Measurements from ENCODE around the gene CC2D2A. TPM values are rescaled to one million over a fixed set of nuclear protein-coding genes. Genes with fewer than 3 reads are reported as not detected.
"Not testable (repeated sequence)": the region's sequence is repeated elsewhere in the genome, so short reads cannot be mapped to it uniquely, and the experiment has no call there.

Gene CC2D2A
- total and polyA plus RNA-seq, 2 donors = 25.6 to 40.5 TPM

GRCh38 chr4:15614891-15615290 is 145.2 kb downstream of the CC2D2A start:
- WGBS = 94% methylated on average over 24 of the region's 24 CpGs
- not testable (repeated sequence) for H3K27ac ChIP-seq (ENCODE audit: low read depth); H3K4me1 ChIP-seq (ENCODE audit: insufficient read depth); H3K36me3 ChIP-seq (ENCODE audit: insufficient read depth); DNase-seq (ENCODE audit: extremely low spot score); H3K4me3 ChIP-seq (ENCODE audit: low read depth, low read length)

- not testable (repeated sequence) for H3K4me3 ChIP-seq (ENCODE audit: low read depth, low read length); H3K27ac ChIP-seq (ENCODE audit: low read depth); H3K4me1 ChIP-seq (ENCODE audit: insufficient read depth); DNase-seq (ENCODE audit: extremely low spot score); H3K36me3 ChIP-seq (ENCODE audit: insufficient read depth)
- WGBS = over 99% methylated on average over 5 of the region's 5 CpGs
Observed at GRCh38 chr4:15617407-15617806, 147.7 kb downstream of the CC2D2A start.

- H3K36me3 ChIP-seq (ENCODE audit: insufficient read depth) = peaks cover 4% of the 10 kb centered on the region
- 88% methylated on average over 1 of the region's 1 CpG for WGBS
- DNase-seq (ENCODE audit: extremely low spot score) = no peak
Observed at GRCh38 chr4:15636818-15637217, 167.1 kb downstream of the CC2D2A start.

GRCh38 chr4:15638418-15638817 is 168.7 kb downstream of the CC2D2A start:
- Histone ChIP-seq H3K36me3 (ENCODE audit: insufficient read depth) (peaks cover 4% of the 10 kb centered on the region), H3K4me3 (ENCODE audit: low read depth, low read length) (no peak overlapping the region), H3K4me1 (ENCODE audit: insufficient read depth) (no peaks in the 10 kb centered on the region), H3K27ac (ENCODE audit: low read depth) (no peak overlapping the region)
- DNase-seq (ENCODE audit: extremely low spot score) = no peak
- 89% methylated on average over 6 of the region's 6 CpGs for WGBS

More at GRCh38 chr4:15636818-15637217, 167.1 kb downstream of the CC2D2A start:
- Histone ChIP-seq H3K4me1 (ENCODE audit: insufficient read depth) (no peaks in the 10 kb centered on the region), H3K27ac (ENCODE audit: low read depth) (no peak overlapping the region), H3K4me3 (ENCODE audit: low read depth, low read length) (no peak overlapping the region)

- Histone ChIP-seq H3K4me3 (ENCODE audit: low read depth, low read length) (no peak overlapping the region), H3K4me1 (ENCODE audit: insufficient read depth) (no peaks in the 10 kb centered on the region), H3K36me3 (ENCODE audit: insufficient read depth) (no peaks in the 10 kb centered on the region), H3K27ac (ENCODE audit: low read depth) (peak overlapping the region; percentile 38)
- DNase-seq (ENCODE audit: extremely low spot score) = no peak
- 75% methylated on average over 2 of the region's 2 CpGs for WGBS
Observed at GRCh38 chr4:15648600-15648999, 178.9 kb downstream of the CC2D2A start.

- Histone ChIP-seq H3K4me1 (ENCODE audit: insufficient read depth) (no peaks in the 10 kb centered on the region), H3K36me3 (ENCODE audit: insufficient read depth) (no peaks in the 10 kb centered on the region), H3K27ac (ENCODE audit: low read depth) (peak overlapping the region; percentile 16), H3K4me3 (ENCODE audit: low read depth, low read length) (no peak overlapping the region)
- WGBS = 23% methylated on average over 5 of the region's 5 CpGs
- DNase-seq (ENCODE audit: extremely low spot score) = no peak
Observed at GRCh38 chr4:15649914-15650545, 180.3 kb downstream of the CC2D2A start.

Small RNA genes within 50 kb of the gene (small RNA-seq; reads per million reads assigned to genes)
- gene AC007016.1 = not detected

Other genes starting within 250 kb of the CC2D2A start
- gene C1QTNF7, start 41.8 kb upstream of the CC2D2A start, total RNA-seq = 48.2 TPM
- 37.6 TPM for gene C1QTNF7, start 41.8 kb upstream of the CC2D2A start, polyA plus RNA-seq
- 211 TPM for gene FBXL5, start 185.5 kb downstream of the CC2D2A start, total RNA-seq
- 75.3 TPM for gene FBXL5, start 185.5 kb downstream of the CC2D2A start, polyA plus RNA-seq
- gene FAM200B, start 211.9 kb downstream of the CC2D2A start, total RNA-seq = 42.8 TPM
- 58.4 TPM for gene FAM200B, start 211.9 kb downstream of the CC2D2A start, polyA plus RNA-seq
- 23.7 TPM for gene BST1, start 233.2 kb downstream of the CC2D2A start, total RNA-seq
- 21.0 TPM for gene BST1, start 233.2 kb downstream of the CC2D2A start, polyA plus RNA-seq